PC-3 (cell line): ENCODE measurements around the gene SLC5A10. TPM values are rescaled to one million over a fixed set of nuclear protein-coding genes. Genes with fewer than 3 reads are reported as not detected.

ENCODE experiments used
- ATAC-seq: fragments of 200-7000 bp; cut with Tn5 transposase; 2 replicates; pipeline ENCODE4 v1.9.1; 2020; ENCODE audit warnings: mild to moderate bottlenecking, moderate library complexity
- BruUV-seq: library from RNA; stranded (reverse); fragments of 400-500 nt; replicated peaks from 2 replicates; lab custom pipeline; 2021; lab: Mats Ljungman, UMichigan
- CTCF ChIA-PET: fragments of 300-600 bp; sonication (Branson Sonifier 250); formaldehyde crosslinking; loops from one replicate; lab custom pipeline; 2022; ENCODE audit warnings: antibody characterized with exemption; lab: Charles Lee
- POLR2A ChIA-PET: fragments of 300-600 bp; sonication (Branson Sonifier 250); formaldehyde crosslinking; loops from one replicate; lab custom pipeline; 2022; ENCODE audit warnings: antibody characterized with exemption; ENCODE audit not compliant: unreplicated experiment; lab: Charles Lee
- DNase-seq: peaks from one replicate; pipeline ENCODE4 v3.0.0-alpha.2; 2015
- H2AFZ ChIP-seq: fragments of 300-600 bp; sonication (generic); 2 replicates; pipeline ENCODE4 v1.6.0; 2016; ENCODE audit warnings: antibody characterized with exemption, low read length
- H3F3A ChIP-seq: fragments of 300-600 bp; sonication (generic); one replicate; pipeline ENCODE4 v1.6.0; 2017; ENCODE audit warnings: antibody characterized with exemption, low read length, control low read depth, mild to moderate bottlenecking; ENCODE audit not compliant: unreplicated experiment
- H3K27ac ChIP-seq: fragments of 300-600 bp; sonication (generic); 2 replicates; pipeline ENCODE4 v1.5.1; 2016; ENCODE audit warnings: mild to moderate bottlenecking, low read length
- H3K27me3 ChIP-seq: fragments of 300-600 bp; sonication (generic); 2 replicates; pipeline ENCODE4 v1.6.1; 2016; ENCODE audit warnings: low read length, mixed read lengths
- H3K36me3 ChIP-seq: fragments of 300-600 bp; sonication (generic); 2 replicates; pipeline ENCODE4 v1.6.1; 2016; ENCODE audit warnings: low read depth, mixed run types, low read length, mixed read lengths
- H3K4me1 ChIP-seq: fragments of 300-600 bp; sonication (generic); 2 replicates; pipeline ENCODE4 v1.5.1; 2016; ENCODE audit warnings: low read length; ENCODE audit not compliant: insufficient read depth
- H3K4me2 ChIP-seq: fragments of 300-600 bp; sonication (generic); 2 replicates; pipeline ENCODE4 v1.6.0; 2016; ENCODE audit warnings: low read length
- H3K4me3 ChIP-seq: fragments of 300-600 bp; sonication (generic); 2 replicates; pipeline ENCODE4 v1.5.1; 2016; ENCODE audit warnings: mild to moderate bottlenecking, low read length, mixed read lengths
- H3K79me2 ChIP-seq: fragments of 300-600 bp; sonication (generic); 2 replicates; pipeline ENCODE4 v1.6.1; 2017; ENCODE audit warnings: low read length, mixed read lengths
- H3K9ac ChIP-seq: fragments of 300-600 bp; sonication (generic); 2 replicates; pipeline ENCODE4 v1.6.0; 2016; ENCODE audit warnings: mild to moderate bottlenecking, low read length
- H3K9me2 ChIP-seq: fragments of 300-600 bp; sonication (generic); replicated peaks from 2 replicates; pipeline ENCODE4 v1.6.1; 2016; ENCODE audit warnings: mixed run types, low read length, mixed read lengths
- H3K9me3 ChIP-seq: fragments of 300-600 bp; sonication (generic); 2 replicates; pipeline ENCODE4 v1.6.1; 2016; ENCODE audit warnings: low read length, mixed read lengths
- H4K20me1 ChIP-seq: fragments of 300-600 bp; sonication (generic); 2 replicates; pipeline ENCODE4 v1.6.1; 2016; ENCODE audit warnings: low read length, mixed read lengths
- EZH2 ChIP-seq: fragments of 300-600 bp; sonication (generic); IDR thresholded peaks from one replicate; pipeline ENCODE4 v1.6.1; 2017; ENCODE audit warnings: antibody characterized with exemption, mild to moderate bottlenecking, low read length; ENCODE audit not compliant: unreplicated experiment
- EZH2phosphoT487 ChIP-seq: fragments of 300-600 bp; sonication (generic); IDR thresholded peaks from 2 replicates; pipeline ENCODE4 v1.6.1; 2018; ENCODE audit warnings: mild to moderate bottlenecking, antibody characterized with exemption, low read length, borderline replicate concordance
- intact Hi-C: fragments of 100-400 bp; cut with micrococcal nuclease; formaldehyde crosslinking; loops from 2 replicates; pipeline ENCODE4 v1.9.0; 2023
- total RNA-seq: library from RNA; depleted of rRNA; stranded (reverse); fragments of >200 nt; gene quantifications from 2 replicates; pipeline ENCODE4 v1.2.3, GENCODE V29; 2014
- TF ChIP-seq, protein P1 (sequence below): fragments of 300-600 bp; sonication (generic); conservative IDR thresholded peaks from 2 replicates; pipeline ENCODE4 v1.5.1; 2017; ENCODE audit warnings: antibody characterized with exemption, low read depth, mild to moderate bottlenecking, low read length

Gene SLC5A10
- total RNA-seq, 1 experiment from 2014 or later: not detected

DNA sequence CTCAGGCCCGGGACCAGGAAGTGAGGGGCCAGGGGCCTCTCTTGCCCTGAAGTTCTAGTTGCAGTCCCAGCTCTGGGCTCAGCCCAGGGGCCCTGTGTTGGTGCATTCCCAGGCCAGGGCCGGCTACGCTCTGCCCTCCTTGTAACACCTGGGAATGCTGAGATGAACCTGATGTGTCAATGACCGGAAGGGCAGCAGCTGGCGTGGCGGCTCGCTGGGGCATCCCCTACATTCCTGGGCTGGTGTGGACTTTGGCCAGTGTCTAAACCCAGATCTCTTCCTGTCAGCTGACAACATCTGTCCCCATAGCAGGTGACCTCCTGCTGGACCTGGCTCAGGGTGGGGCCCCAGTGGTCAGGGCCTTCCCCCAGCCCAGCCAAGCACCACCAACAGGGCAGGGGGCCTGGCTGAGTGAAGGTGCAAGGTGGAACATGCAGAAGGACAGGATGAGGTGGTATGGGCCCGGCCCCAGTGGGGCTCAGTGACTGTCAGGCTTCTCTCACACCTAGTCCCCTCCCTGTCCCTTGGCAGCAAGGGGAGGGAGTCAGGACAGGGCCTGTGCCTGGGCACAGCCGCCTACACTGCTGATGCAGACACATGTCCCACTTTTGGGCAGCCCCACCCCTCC is 36.7 kb downstream of the SLC5A10 start:
- ATAC-seq (no peak), DNase-seq (no peak)
- no peak for TF ChIP-seq EZH2
- TF ChIP-seq EZH2phosphoT487: no peak
- TF ChIP-seq, protein P1, sequence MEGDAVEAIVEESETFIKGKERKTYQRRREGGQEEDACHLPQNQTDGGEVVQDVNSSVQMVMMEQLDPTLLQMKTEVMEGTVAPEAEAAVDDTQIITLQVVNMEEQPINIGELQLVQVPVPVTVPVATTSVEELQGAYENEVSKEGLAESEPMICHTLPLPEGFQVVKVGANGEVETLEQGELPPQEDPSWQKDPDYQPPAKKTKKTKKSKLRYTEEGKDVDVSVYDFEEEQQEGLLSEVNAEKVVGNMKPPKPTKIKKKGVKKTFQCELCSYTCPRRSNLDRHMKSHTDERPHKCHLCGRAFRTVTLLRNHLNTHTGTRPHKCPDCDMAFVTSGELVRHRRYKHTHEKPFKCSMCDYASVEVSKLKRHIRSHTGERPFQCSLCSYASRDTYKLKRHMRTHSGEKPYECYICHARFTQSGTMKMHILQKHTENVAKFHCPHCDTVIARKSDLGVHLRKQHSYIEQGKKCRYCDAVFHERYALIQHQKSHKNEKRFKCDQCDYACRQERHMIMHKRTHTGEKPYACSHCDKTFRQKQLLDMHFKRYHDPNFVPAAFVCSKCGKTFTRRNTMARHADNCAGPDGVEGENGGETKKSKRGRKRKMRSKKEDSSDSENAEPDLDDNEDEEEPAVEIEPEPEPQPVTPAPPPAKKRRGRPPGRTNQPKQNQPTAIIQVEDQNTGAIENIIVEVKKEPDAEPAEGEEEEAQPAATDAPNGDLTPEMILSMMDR: no peak
- H3K9me3 ChIP-seq: no peaks in the 10 kb centered on the region
- H3K27ac ChIP-seq: no peak overlapping the region
- H3K4me1 ChIP-seq: no peaks in the 10 kb centered on the region
- H4K20me1 ChIP-seq: no peaks in the 10 kb centered on the region
- no peaks in the 10 kb centered on the region for H3F3A ChIP-seq
- H3K4me3 ChIP-seq: no peak overlapping the region
- H3K36me3 ChIP-seq: no peaks in the 10 kb centered on the region
- intact Hi-C loops: no loop called here
- H3K27me3 ChIP-seq: no peaks in the 10 kb centered on the region
- no peaks in the 10 kb centered on the region for H3K79me2 ChIP-seq
- BruUV-seq: no TSS peak
- ChIA-PET CTCF (no interaction called here), POLR2A (interaction anchor here (0.6 kb wide), 1 partner anchor 19 kb away, joined by 3 read pairs; no protein-coding TSS in a partner anchor)
- no peaks in the 10 kb centered on the region for H3K9me2 ChIP-seq
- H2AFZ ChIP-seq: no peak overlapping the region
- H3K4me2 ChIP-seq: no peak overlapping the region
- H3K9ac ChIP-seq: no peak overlapping the region

DNA sequence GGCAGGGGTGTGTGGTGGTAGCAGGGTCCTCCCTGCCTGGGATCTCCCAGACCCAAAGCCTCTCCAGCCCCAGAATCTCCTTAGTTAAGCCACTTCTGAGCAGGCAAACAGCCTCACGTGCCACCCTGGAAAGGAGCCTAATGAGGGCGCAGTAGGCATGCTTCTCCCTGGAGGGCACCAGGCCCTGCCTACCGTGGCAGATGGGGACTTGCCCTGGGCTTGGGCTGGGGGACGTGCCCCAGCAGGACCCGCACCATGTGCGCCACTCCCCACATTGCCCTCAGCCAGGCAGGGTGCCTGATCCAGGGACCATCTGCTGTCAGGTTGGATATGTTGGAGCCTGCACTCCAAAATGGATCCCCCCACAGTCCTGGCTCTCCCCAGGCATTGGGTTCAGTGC is 38.4 kb downstream of the SLC5A10 start:
- no peak for DNase-seq
- no peaks in the 10 kb centered on the region for H4K20me1 ChIP-seq
- TF ChIP-seq EZH2 (no peak), EZH2phosphoT487 (no peak)
- TF ChIP-seq, protein P1: no peak
- no peaks in the 10 kb centered on the region for H3K9me2 ChIP-seq
- H3K79me2 ChIP-seq: no peaks in the 10 kb centered on the region
- H3K27me3 ChIP-seq: no peaks in the 10 kb centered on the region
- no peak overlapping the region for H3K4me3 ChIP-seq
- intact Hi-C loops: no loop called here
- H3K9me3 ChIP-seq: no peaks in the 10 kb centered on the region
- ChIA-PET POLR2A (no interaction called here), CTCF (no interaction called here)
- H3K4me1 ChIP-seq: no peaks in the 10 kb centered on the region
- BruUV-seq: no TSS peak
- no peak for ATAC-seq
- H3K4me2 ChIP-seq: no peak overlapping the region
- H3F3A ChIP-seq: no peaks in the 10 kb centered on the region
- H3K36me3 ChIP-seq: no peaks in the 10 kb centered on the region
- H2AFZ ChIP-seq: no peak overlapping the region
- H3K27ac ChIP-seq: no peak overlapping the region
- H3K9ac ChIP-seq: no peak overlapping the region

DNA sequence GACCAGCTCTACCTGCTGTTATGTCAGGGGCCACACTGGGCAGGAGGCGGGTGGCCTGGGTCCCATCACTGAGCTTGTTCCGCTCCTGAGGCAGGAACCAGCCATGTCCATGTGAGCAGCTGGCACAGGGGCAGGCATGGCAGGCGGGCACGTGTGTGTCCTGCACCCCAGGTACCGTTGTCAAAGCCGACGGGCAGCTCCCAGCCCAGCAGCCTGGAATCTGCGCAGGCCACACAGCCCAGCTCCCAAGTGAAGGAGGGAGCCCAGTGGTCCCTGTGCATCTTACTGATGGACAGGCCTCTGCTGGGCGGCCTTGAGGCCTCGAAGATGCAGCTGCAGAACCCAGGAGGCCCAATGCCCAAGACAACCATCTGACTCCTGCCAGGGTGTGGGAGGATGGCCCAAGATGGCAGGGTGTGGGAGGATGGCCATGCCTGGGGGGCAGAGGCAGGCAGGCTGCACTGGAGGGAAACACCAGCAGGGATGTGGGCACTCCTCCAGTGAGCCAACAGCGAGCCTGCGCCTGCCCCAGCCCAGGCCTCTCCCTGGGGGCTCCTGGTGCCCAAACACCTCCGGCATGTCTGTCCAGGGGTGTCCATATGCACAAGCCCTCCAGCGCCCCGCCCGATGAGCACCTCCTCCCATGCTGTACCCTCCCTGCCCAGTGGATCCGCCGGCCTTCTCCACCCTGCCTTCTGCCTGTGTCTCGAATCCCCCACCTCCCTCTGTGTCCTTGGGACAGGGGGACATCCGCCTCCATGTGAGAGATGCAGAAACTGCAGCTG is 39.8 kb downstream of the SLC5A10 start:
- intact Hi-C loops: no loop called here
- no TSS peak for BruUV-seq
- no peak for DNase-seq
- Histone ChIP-seq H3K79me2 (no peaks in the 10 kb centered on the region), H3F3A (no peaks in the 10 kb centered on the region), H3K9ac (no peak overlapping the region), H4K20me1 (no peaks in the 10 kb centered on the region), H3K36me3 (no peaks in the 10 kb centered on the region), H3K9me3 (no peaks in the 10 kb centered on the region), H3K27me3 (no peaks in the 10 kb centered on the region), H3K27ac (no peak overlapping the region), H3K4me3 (no peak overlapping the region), H3K4me1 (no peaks in the 10 kb centered on the region), H3K4me2 (no peak overlapping the region), H3K9me2 (no peaks in the 10 kb centered on the region), H2AFZ (no peak overlapping the region)
- TF ChIP-seq EZH2 (no peak), EZH2phosphoT487 (no peak)
- TF ChIP-seq, protein P1: no peak
- POLR2A ChIA-PET: no interaction called here
- ATAC-seq: no peak
- CTCF ChIA-PET: no interaction called here
